Trophoblast cell (in vitro differentiated cells and primary cell): ENCODE data around the gene RTKN2. TPM values are rescaled to one million over a fixed set of nuclear protein-coding genes. Genes with fewer than 3 reads are reported as not detected.

Source experiments
- DNase-seq, 2 donors: peaks; one replicate each; pipeline ENCODE4 v3.0.0-alpha.2; 2016
- H2AFZ ChIP-seq: 2 replicates; pipeline ENCODE4 v1.6.1; 2013; ENCODE audit warnings: low read length, moderate library complexity, mild to moderate bottlenecking; ENCODE audit not compliant: insufficient read depth, poor library complexity
- H2AK5ac ChIP-seq: 2 replicates; pipeline ENCODE4 v1.6.1; 2013; ENCODE audit warnings: mild to moderate bottlenecking, low read length
- H2BK120ac ChIP-seq: 2 replicates; pipeline ENCODE4 v1.6.1; 2013; ENCODE audit warnings: low read length, mild to moderate bottlenecking, moderate library complexity; ENCODE audit not compliant: insufficient read depth, poor library complexity
- H2BK12ac ChIP-seq: 2 replicates; pipeline ENCODE4 v1.6.1; 2013; ENCODE audit warnings: mild to moderate bottlenecking, low read length, moderate library complexity
- H2BK5ac ChIP-seq: 2 replicates; pipeline ENCODE4 v1.6.1; 2013; ENCODE audit warnings: low read length, low read depth, moderate library complexity, mild to moderate bottlenecking; ENCODE audit not compliant: poor library complexity
- H3K14ac ChIP-seq: 2 replicates; pipeline ENCODE4 v1.6.1; 2013; ENCODE audit warnings: mild to moderate bottlenecking, low read length
- H3K18ac ChIP-seq: 2 replicates; pipeline ENCODE4 v1.6.1; 2013; ENCODE audit warnings: mild to moderate bottlenecking, low read length
- H3K23ac ChIP-seq: 2 replicates; pipeline ENCODE4 v1.6.1; 2013; ENCODE audit warnings: low read length
- H3K27ac ChIP-seq: 2 replicates; pipeline ENCODE4 v1.5.1; 2013; ENCODE audit warnings: low read depth, mild to moderate bottlenecking, inconsistent platforms, low read length, moderate library complexity
- H3K27me3 ChIP-seq: 2 replicates; pipeline ENCODE4 v1.6.1; 2013; ENCODE audit warnings: inconsistent platforms, mild to moderate bottlenecking, low read length, moderate library complexity; ENCODE audit not compliant: insufficient read depth
- H3K36me3 ChIP-seq, 2 experiments: 1 replicate in 1 of 2; 2 replicates in 1 of 2; pipeline ENCODE4 v1.6.1; 2013; ENCODE audit warnings: low read length in 2 of 2, mild to moderate bottlenecking in 2 of 2, moderate library complexity in 1 of 2; ENCODE audit not compliant: insufficient read depth in 2 of 2, control insufficient read depth in 1 of 2
- H3K4ac ChIP-seq: 2 replicates; pipeline ENCODE4 v1.6.1; 2013; ENCODE audit warnings: low read depth, mild to moderate bottlenecking, low read length, moderate library complexity
- H3K4me1 ChIP-seq, 2 experiments: 1 replicate in 1 of 2; 2 replicates in 1 of 2; pipeline ENCODE4 v1.6.1; 2013; ENCODE audit warnings: low read length in 2 of 2, mild to moderate bottlenecking in 2 of 2, moderate library complexity in 1 of 2; ENCODE audit not compliant: insufficient read depth in 2 of 2, control insufficient read depth in 1 of 2
- H3K4me2 ChIP-seq: 2 replicates; pipeline ENCODE4 v1.6.1; 2013; ENCODE audit warnings: inconsistent platforms, mild to moderate bottlenecking, low read length, moderate library complexity
- H3K4me3 ChIP-seq: 2 replicates; pipeline ENCODE4 v1.5.1; 2013; ENCODE audit warnings: mild to moderate bottlenecking, low read depth, low read length, inconsistent platforms
- H3K79me1 ChIP-seq: one replicate; pipeline ENCODE4 v1.6.1; 2013; ENCODE audit warnings: low read length
- H3K79me2 ChIP-seq: 2 replicates; pipeline ENCODE4 v1.6.1; 2013; ENCODE audit warnings: low read length, mild to moderate bottlenecking; ENCODE audit not compliant: control insufficient read depth, insufficient read depth, poor library complexity
- H3K9ac ChIP-seq: 2 replicates; pipeline ENCODE4 v1.6.1; 2013; ENCODE audit warnings: mild to moderate bottlenecking, low read length
- H3K9me3 ChIP-seq: 2 replicates; pipeline ENCODE4 v1.6.1; 2013; ENCODE audit warnings: low read depth, mild to moderate bottlenecking, control low read depth, inconsistent platforms, low read length; ENCODE audit not compliant: insufficient read depth
- H4K12ac ChIP-seq: 2 replicates; pipeline ENCODE4 v1.6.1; 2013; ENCODE audit warnings: low read depth, mild to moderate bottlenecking, low read length, moderate library complexity
- H4K8ac ChIP-seq: 2 replicates; pipeline ENCODE4 v1.6.1; 2013; ENCODE audit warnings: low read depth, mild to moderate bottlenecking, low read length, moderate library complexity
- H4K91ac ChIP-seq: one replicate; pipeline ENCODE4 v1.6.1; 2013; ENCODE audit warnings: low read depth, mild to moderate bottlenecking, low read length, moderate library complexity
- WGBS: extraction: QIAGEN DNeasy Blood & Tissue Kit; methylation state at CpG from one replicate; pipeline ENCODE4 v1.1.7; 2013; ENCODE audit warnings: missing lambda C conversion rate; ENCODE audit not compliant: insufficient read length, insufficient coverage; ENCODE audit errors: extremely low coverage; 5-methylcytosine and 5-hydroxymethylcytosine counted together
- polyA plus RNA-seq: library from polyadenylated mRNA; stranded (reverse); fragments of 200-250 nt; gene quantifications from 2 replicates; pipeline ENCODE4 v1.2.3, GENCODE V29; 2013

Gene RTKN2
- 6.1 and 6.4 TPM in 2 replicates for polyA plus RNA-seq

- Histone ChIP-seq H3K4me3 (peak within 1 kb of the TSS; percentile 92), H3K4me1 (peaks cover 0 to 1% of the 10 kb centered on the region in 2 experiments), H2BK12ac (no peak within 1 kb of the TSS), H3K79me2 (no peaks in the 10 kb centered on the region), H2BK5ac (peak within 1 kb of the TSS; percentile 71), H2AK5ac (no peak within 1 kb of the TSS), H2AFZ (peak within 1 kb of the TSS; percentile 99), H3K4ac (no peak within 1 kb of the TSS), H3K9me3 (no peaks in the 10 kb centered on the region), H3K18ac (peak within 1 kb of the TSS; percentile 58), H3K4me2 (peak within 1 kb of the TSS; percentile 95), H2BK120ac (peak within 1 kb of the TSS; percentile 26), H4K12ac (peak within 1 kb of the TSS; percentile 85), H3K27me3 (no peaks in the 10 kb centered on the region), H4K8ac (peak within 1 kb of the TSS; percentile 89), H3K14ac (peak within 1 kb of the TSS; percentile 85), H4K91ac (peak within 1 kb of the TSS; percentile 52), H3K27ac (peak within 1 kb of the TSS; percentile 62), H3K36me3 (no peaks in the 10 kb centered on the region), H3K23ac (no peak within 1 kb of the TSS), H3K9ac (peak within 1 kb of the TSS; percentile 66), H3K79me1 (peaks cover 6% of the 10 kb centered on the region)
- WGBS = no CpG with 5 or more reads among the region's 63 CpGs
- peak; percentile 83 to 88 for DNase-seq
Measured at GRCh38 chr10:62268399-62269114, at the start of gene RTKN2. Gene RTKN2 (minus strand): TSS chr10:62268844. CDS start chr10:62268610, 234 bp downstream.

DNA sequence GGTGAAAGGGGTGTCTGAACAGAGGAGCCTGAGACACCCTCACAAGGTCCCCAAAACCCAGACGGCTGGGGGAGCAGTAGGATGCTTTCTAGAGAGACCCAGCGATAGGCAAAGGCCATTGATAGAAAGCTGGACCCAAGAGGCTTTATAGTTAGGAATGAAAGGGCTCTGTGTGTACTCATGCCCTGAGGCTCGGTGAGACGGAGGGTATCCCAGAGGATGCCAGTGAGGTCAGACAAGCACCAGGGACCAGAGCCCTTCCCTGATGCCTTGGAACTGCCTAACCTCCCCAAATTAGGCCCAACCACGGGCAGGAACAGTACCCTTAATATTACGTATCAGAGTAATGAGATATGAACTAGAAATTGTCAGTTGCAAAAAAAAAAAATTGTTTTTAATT is 48.6 kb upstream of the RTKN2 start:
- Histone ChIP-seq H3K36me3 (no peaks in the 10 kb centered on the region), H2BK12ac (no peak overlapping the region), H3K4ac (no peak overlapping the region), H3K4me3 (no peak overlapping the region), H2BK120ac (no peak overlapping the region), H3K23ac (no peak overlapping the region), H3K14ac (no peak overlapping the region), H3K79me1 (no peaks in the 10 kb centered on the region), H4K91ac (no peak overlapping the region), H3K4me2 (no peak overlapping the region), H2AFZ (no peak overlapping the region), H3K9me3 (no peaks in the 10 kb centered on the region), H3K18ac (no peak overlapping the region), H4K8ac (no peak overlapping the region), H2BK5ac (no peak overlapping the region), H3K79me2 (no peaks in the 10 kb centered on the region), H3K27me3 (no peaks in the 10 kb centered on the region), H4K12ac (no peak overlapping the region), H3K9ac (no peak overlapping the region), H3K4me1 (no peaks in the 10 kb centered on the region), H2AK5ac (no peak overlapping the region), H3K27ac (no peak overlapping the region)
- no peak for DNase-seq
- WGBS = no CpG with 5 or more reads among the region's 6 CpGs

- Histone ChIP-seq H3K9me3 (no peaks in the 10 kb centered on the region), H3K27me3 (no peaks in the 10 kb centered on the region), H2BK12ac (no peak overlapping the region), H3K4me3 (no peak overlapping the region), H3K18ac (no peak overlapping the region), H3K36me3 (no peaks in the 10 kb centered on the region), H3K79me2 (no peaks in the 10 kb centered on the region), H3K4me2 (no peak overlapping the region), H2AFZ (no peak overlapping the region), H3K79me1 (no peaks in the 10 kb centered on the region), H3K4me1 (no peaks in the 10 kb centered on the region), H4K12ac (no peak overlapping the region), H3K27ac (no peak overlapping the region), H4K8ac (no peak overlapping the region), H3K9ac (no peak overlapping the region), H3K4ac (no peak overlapping the region), H3K14ac (no peak overlapping the region), H4K91ac (no peak overlapping the region), H2BK5ac (no peak overlapping the region), H2AK5ac (no peak overlapping the region), H2BK120ac (no peak overlapping the region), H3K23ac (no peak overlapping the region)
- no CpG with 5 or more reads among the region's 2 CpGs for WGBS
- no peak for DNase-seq
Measured at GRCh38 chr10:62309254-62309653, 40.6 kb upstream of the RTKN2 start.

GRCh38 chr10:62308101-62308500 is 39.5 kb upstream of the RTKN2 start:
- no peak overlapping the region for H4K12ac ChIP-seq
- no peaks in the 10 kb centered on the region for H3K9me3 ChIP-seq
- H3K36me3 ChIP-seq = no peaks in the 10 kb centered on the region
- H3K23ac ChIP-seq = no peak overlapping the region
- no peak overlapping the region for H3K14ac ChIP-seq
- H3K4ac ChIP-seq = no peak overlapping the region
- no peak overlapping the region for H2AK5ac ChIP-seq
- H3K4me2 ChIP-seq = no peak overlapping the region
- no peaks in the 10 kb centered on the region for H3K4me1 ChIP-seq
- no peak overlapping the region for H3K4me3 ChIP-seq
- no peak overlapping the region for H3K18ac ChIP-seq
- H3K9ac ChIP-seq = no peak overlapping the region
- H3K27me3 ChIP-seq = no peaks in the 10 kb centered on the region
- no peaks in the 10 kb centered on the region for H3K79me2 ChIP-seq
- H2AFZ ChIP-seq = no peak overlapping the region
- H4K8ac ChIP-seq = no peak overlapping the region
- no peak overlapping the region for H2BK120ac ChIP-seq
- DNase-seq = peak; percentile 11 to 58
- no peak overlapping the region for H2BK12ac ChIP-seq
- H4K91ac ChIP-seq = no peak overlapping the region
- no peaks in the 10 kb centered on the region for H3K79me1 ChIP-seq
- H3K27ac ChIP-seq = no peak overlapping the region
- H2BK5ac ChIP-seq = no peak overlapping the region
